ENCODE results near the gene SCAMP2. TPM values are rescaled to one million over a fixed set of nuclear protein-coding genes. Genes with fewer than 3 reads are reported as not detected.

The SCAMP2 gene
- total RNA-seq, 1 donor from 2014 or later, result 46.2 TPM

DNA sequence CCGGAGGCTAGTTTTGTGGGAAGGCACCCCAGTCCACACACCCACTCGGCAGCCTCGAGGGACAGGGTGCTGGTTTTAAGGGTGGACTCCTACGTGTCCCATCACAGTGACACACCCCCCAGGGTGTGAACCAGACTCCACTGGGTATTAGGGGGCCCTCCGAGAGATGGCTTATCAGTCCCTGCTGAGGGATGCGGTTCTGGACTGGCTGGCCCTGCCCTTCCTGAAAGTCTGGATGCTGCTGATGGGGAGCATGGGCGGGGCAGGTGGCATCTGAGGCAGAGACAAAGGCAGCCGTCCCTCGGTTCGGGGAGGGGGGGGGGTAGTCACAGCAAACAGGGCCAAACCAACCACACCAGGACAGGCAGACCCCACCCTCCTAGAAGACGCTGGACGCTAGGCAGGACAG, 29.3 kb downstream of the SCAMP2 start:
- DNase-seq (no peak), ATAC-seq (no peak)
- intact Hi-C loops (cut with micrococcal nuclease), result loop anchor here (10.0 kb wide), 1 partner anchor 61 kb away; the partner anchor contains the start of gene FAM219B

DNA sequence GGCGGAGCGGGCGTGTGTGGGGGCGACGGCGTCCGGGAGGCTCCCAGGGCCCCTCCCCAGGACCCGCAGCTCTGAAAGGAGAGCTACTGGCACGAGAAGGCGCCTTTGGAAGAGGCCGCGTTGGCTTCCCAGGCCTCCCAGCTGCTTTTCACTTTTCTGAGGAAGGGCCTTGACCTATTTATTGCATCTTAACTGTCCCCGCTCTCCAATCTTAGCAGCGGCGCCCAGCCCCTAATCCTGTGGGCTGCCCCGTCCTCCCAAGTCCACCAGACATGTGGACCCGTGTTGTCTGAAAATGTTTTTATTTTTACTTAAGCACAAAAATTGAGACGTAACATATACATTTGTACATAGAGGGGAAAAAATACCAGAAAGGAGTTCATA, 29.7 kb downstream of the SCAMP2 start:
- ATAC-seq (no peak), DNase-seq (no peak)
- intact Hi-C loops (cut with micrococcal nuclease), result loop anchor here (10.0 kb wide), 1 partner anchor 61 kb away; the partner anchor contains the start of gene FAM219B

DNA sequence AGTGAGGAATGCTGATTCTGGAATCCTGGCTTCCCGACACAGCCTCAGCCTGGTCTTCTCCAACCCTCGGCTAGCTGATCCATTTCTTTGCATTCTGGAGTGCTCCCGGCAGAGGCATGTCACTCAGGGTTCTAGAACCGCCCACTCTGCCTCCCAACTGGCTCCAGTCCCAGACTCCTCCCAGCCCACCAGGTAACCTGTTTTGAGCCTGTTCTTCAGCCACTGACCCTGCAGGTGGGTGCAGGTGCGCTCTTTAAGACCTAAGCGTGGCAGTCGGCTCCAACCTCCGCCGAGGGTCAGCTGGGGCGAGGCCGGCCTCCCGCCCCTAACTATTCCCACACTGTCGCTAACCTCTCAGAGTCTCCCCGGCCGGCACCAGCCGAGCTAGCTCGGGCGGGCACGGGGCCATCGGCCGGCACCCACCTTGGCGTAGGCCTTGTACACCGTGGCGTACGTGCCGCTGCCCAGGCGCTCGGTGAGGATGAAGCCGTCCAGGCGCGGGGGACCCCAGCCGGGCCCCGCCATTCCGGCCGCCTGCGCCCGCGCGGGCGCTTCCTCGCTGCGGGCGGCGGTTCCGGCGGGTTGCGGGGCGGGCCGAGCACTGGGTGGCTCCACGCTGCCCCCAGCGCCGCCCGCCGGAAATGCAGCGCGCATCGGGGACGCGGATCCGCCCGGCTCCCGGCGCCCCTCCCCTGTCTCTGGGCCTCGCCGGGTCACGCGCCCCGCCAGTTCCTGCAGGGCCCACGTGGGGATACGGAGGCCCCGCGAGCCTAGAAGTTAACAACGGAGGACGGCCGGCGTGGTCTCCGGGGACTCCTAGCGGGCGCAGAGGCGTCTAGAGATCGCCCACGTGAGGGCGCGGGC, 30.4 kb downstream of the SCAMP2 start, which contains the start of gene ULK3:
Gene ULK3, minus strand, starts transcription at position 576 of the 864 bp plus-strand sequence. Its CDS starts 51 bp downstream, at position 525.
- DNase-seq, result peak; percentile 96
- peak; percentile 91 for ATAC-seq
- intact Hi-C loops (cut with micrococcal nuclease), result loop anchor here (10.0 kb wide), 1 partner anchor 62 kb away; the partner anchor contains the start of gene FAM219B

- no peak for DNase-seq
- intact Hi-C loops (cut with micrococcal nuclease), result loop anchor here (10.0 kb wide), 1 partner anchor 63 kb away; the partner anchor contains the start of gene FAM219B
- ATAC-seq, result no peak
Measured at GRCh38 chr15:74841891-74842373, 31.2 kb downstream of the SCAMP2 start.

- intact Hi-C loops (cut with micrococcal nuclease), result loop anchor here (10.0 kb wide), 1 partner anchor 64 kb away; the partner anchor contains the start of gene FAM219B
- no peak for ATAC-seq
- no peak for DNase-seq
Measured at GRCh38 chr15:74840851-74841775, 32.1 kb downstream of the SCAMP2 start.

- DNase-seq (no peak), ATAC-seq (no peak)
- intact Hi-C loops (cut with micrococcal nuclease), result loop anchor here (10.0 kb wide), 1 partner anchor 65 kb away; the partner anchor contains the start of gene FAM219B
Measured at GRCh38 chr15:74839526-74840395, 33.4 kb downstream of the SCAMP2 start.

GRCh38 chr15:74838746-74839525, 34.2 kb downstream of the SCAMP2 start:
- ATAC-seq (no peak), DNase-seq (no peak)
- intact Hi-C loops (cut with micrococcal nuclease), result no loop called here

DNA sequence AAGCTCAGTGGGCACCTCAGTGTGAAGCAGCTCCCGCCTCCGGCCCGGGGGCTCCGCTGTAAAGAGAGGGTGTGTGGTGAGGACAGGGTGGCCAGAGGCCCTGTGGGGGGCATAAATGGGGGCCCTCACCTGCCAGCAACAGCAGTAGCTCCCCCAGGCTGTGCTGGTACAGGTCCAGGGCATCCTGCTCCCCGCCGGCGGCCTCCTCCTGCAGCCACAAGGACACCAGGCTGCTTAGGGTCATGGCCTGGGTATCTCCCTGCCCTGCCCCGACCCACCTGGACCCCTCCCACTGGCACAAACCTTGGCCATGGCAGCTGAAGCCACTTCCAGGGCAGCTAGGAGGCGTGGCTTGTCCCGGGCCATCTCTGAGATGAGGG, 35.0 kb downstream of the SCAMP2 start:
- DNase-seq, result no peak
- ATAC-seq, result no peak
- intact Hi-C loops (cut with micrococcal nuclease), result no loop called here

DNA sequence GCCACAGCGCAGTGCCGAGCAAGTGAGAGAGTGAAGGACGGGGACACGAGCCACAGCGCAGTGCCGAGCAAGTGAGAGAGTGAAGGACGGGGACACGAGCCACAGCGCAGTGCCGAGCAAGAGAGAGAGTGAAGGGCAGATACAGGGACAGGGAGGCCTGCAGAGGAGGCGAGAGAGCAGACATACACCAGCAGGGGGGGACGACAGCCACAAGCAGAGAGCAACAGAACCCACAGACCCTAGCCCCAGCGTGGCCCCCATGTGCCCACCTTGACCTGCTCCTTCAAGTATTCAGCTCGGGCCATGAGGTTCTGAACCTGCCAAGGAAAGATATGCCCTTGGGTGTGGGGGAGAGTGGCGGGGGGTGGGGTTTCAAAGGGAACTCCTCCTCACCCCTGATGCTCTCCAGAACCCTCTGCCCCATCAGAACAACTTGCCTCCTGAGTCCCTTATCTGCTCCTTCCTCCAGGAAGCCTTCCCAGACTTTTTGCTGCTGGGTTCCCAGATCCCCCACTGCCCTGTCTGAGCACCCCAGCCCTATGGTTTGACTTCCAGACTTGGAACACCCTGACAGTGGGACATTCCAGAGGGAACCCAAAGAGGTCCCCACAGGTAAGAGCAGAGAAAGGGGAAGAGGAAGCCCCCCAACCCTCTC, 35.6 kb downstream of the SCAMP2 start:
- ATAC-seq (no peak), DNase-seq (no peak)
- intact Hi-C loops (cut with micrococcal nuclease), result no loop called here

DNA sequence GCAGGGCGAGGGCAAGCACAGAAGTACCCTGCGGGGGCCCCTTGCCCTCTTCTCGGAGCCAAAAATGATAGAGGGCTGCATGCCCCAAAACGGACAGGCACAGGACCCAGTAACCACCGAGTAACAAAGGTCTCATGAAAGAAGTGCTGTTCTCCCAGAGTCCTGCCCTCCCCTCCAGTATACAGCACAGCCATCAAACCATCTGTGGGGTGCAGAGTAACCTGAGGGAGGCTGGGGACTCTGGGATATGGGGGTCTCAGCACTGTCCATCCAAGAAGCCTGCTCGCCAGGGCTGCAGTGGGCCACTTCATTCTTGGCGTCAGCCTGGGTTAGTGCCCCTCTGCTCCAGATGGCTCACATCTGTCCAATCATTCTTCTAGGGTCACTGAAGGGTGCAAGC, 36.3 kb downstream of the SCAMP2 start:
- intact Hi-C loops (cut with micrococcal nuclease), result no loop called here
- ATAC-seq, result no peak
- no peak for DNase-seq

DNA sequence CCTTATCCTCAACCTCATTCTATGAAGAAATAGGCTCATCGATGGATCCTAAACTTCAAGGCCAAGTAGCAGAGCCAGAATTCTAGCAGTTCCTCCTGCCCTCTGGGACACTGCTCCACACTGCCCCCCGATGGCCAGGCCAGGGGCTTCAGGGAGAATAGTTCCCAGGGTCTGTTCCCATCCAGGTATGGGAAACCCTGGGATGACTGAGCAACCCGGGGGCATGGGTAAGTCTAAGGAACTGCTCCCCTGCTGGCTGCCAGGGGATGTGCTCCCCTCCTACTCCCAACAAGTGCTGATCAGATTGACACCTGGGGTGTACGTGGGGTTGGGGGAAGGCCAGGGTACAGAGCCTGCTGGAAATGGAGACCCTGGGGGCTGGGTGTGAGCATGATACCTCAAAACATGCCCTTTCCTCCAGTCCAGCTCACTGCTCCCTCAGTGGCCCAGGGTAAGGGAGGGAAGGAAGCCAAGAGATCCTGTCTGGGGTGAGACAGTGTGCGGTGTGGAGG, 37.8 kb downstream of the SCAMP2 start:
- ATAC-seq (peak; percentile 49), DNase-seq (peak; percentile 76)
- intact Hi-C loops (cut with micrococcal nuclease), result no loop called here

- intact Hi-C loops (cut with micrococcal nuclease), result no loop called here
- DNase-seq, result no peak
- ATAC-seq, result no peak
Measured at GRCh38 chr15:74833376-74834107, 39.6 kb downstream of the SCAMP2 start.

- DNase-seq, result no peak
- intact Hi-C loops (cut with micrococcal nuclease), result no loop called here
- no peak for ATAC-seq
Measured at GRCh38 chr15:74832826-74833225, 40.3 kb downstream of the SCAMP2 start.

GRCh38 chr15:74831813-74832495, 41.2 kb downstream of the SCAMP2 start:
- ATAC-seq (peak; percentile 30), DNase-seq (no peak)
- intact Hi-C loops (cut with micrococcal nuclease), result no loop called here

DNA sequence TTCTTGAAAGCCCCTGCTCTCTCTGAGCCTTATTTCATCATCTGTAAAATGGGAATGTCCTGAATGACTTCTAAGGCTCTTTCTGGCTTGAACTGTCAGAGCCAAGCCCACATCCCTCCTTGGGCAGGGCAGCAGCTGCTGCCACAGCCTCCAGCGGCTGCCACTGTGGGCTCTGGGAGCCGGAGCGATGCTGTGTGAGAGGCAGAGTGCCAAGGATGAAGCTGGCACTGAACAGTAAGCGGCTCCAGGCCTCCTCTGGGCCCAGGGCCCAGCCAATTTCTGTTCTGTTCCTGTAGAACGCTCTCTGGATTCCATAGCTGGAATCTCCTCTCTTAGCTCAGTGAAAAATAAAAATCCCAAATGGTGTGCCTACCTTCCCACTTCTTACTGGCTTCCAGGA, 42.3 kb downstream of the SCAMP2 start:
- intact Hi-C loops (cut with micrococcal nuclease), result no loop called here
- ATAC-seq (peak; percentile 84), DNase-seq (peak; percentile 77)

DNA sequence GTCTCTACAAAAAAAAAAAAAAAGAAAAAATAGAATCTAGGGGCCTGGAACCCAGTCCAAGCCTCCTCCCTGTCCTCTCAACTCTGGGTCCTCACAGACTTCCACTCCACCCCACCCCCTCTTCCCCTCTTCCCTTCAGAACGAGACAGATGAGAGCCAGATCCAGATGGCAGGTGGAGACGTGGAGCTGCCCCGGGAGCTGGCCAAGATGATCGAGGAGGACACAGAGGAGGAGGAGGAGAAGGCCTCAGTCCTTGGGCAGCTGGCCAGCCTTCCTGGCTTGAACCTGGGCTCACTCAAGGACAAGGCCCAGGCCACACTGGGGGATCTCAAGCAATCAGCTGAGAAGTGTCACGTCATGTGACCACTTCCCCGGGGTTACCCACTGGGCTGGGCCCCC, 43.2 kb downstream of the SCAMP2 start:
- no peak for DNase-seq
- ATAC-seq, result no peak
- intact Hi-C loops (cut with micrococcal nuclease), result no loop called here

Data from left ventricle myocardium superior (tissue), 1 donor.